ENCODE measurements around the gene OXER1.
"Not testable (repeated sequence)": the region's sequence is repeated elsewhere in the genome, so short reads cannot be mapped to it uniquely, and the experiment has no call there.

The OXER1 gene

DNA sequence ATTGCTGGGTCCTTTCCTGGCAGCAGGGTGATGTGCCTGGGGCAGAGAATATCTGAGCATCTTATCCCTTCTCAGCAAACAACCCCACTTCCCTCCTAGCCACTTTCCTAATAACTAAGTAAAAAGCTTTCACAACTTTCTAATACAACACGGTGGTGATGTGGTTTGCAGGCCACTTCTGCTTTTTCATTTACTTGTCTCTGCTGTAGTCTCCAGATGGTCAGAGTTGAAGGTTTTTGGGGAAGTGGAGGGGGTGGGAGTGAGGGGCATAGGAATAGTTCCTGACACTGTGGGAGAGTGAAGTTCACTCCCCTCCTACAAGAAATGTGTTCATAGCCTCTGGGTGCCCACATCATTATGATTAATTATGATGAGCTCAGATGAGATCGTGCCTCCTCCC lies 11.6 kb downstream of the OXER1 start:
- DNase-seq (ENCODE audit: low read depth), result no peak

DNA sequence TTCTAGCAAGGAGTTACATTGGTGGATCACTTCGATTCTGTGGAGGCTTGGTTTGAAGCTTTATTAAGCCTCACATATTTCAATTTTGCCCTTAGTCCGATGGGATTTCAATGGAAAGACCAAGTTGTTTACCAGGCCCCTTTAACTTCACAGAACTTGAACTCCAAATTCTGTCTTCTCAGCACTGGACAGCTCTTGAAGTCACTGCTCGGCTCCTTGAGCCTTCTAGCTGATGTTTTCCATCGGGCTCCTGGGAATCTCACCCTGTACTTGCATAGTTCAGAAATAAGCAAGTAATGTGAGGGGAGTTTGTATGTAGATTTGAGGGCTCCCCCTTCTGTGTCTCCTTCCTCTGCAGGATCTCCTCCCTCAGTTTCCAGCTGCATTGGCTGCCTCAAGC lies 15.1 kb downstream of the OXER1 start:
- no peak for DNase-seq (ENCODE audit: low read depth)

DNA sequence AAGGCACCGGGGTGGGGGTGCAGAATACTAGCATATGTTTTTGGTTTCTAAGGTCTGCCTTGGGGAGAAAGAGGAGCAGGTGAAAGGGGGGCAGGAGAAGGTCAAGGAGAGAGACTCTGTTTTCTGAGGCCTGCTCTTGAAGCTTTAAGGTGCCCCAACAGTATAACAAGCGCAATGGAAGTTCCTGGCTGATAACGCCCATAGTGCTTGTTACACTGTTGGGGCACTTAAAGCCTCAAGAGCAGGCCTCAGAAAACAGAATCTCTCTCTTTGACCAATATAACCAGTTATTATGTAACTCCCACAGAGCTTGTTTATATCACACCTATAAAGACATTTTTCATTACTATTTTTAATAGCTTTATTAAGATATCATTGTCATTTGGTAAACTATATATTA lies 16.5 kb downstream of the OXER1 start:
- DNase-seq (ENCODE audit: low read depth), result no peak

DNA sequence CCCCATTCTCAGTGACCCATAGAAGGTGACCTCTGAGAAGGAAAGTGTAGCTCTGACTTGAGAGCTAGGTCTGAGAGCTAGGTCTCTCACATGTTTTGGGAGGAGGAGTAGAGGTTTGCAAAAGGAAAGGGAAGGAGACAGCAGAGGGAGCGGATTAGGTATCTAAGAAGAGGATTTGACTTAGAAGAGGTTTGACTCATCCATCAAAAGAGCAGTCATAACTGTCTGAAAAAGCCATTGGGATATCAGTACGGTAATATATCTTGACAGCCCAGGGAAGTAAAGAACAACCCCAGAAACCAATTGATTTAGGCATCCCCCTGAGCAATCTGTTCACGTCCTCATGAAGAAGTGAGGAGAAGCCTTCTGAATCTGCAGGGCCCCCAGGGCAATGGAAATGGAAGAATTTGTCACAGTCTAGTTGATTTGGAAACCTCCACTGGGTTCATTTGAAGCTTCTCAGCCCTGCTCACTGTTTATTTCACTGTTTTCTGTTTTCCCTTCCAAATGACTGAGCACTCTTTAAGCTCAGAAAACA lies 19.3 kb downstream of the OXER1 start:
- no peak for DNase-seq (ENCODE audit: low read depth)

DNA sequence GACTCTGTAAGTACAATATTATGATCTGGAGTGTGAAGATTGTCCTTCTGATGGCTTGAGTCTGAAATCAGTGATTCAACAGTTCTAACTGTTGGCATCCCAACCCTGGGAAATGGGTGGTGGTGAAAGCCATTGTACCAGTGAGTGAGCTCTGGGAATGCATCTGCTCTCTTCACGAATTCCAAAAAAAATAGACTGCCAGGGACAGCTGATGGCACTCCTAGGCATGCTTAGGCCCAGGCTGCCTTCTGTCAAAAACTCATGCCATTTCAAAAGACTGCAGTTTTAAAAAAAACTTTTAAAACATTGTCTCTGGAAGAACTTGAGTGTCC lies 20.3 kb downstream of the OXER1 start:
- DNase-seq (ENCODE audit: low read depth), result no peak

DNA sequence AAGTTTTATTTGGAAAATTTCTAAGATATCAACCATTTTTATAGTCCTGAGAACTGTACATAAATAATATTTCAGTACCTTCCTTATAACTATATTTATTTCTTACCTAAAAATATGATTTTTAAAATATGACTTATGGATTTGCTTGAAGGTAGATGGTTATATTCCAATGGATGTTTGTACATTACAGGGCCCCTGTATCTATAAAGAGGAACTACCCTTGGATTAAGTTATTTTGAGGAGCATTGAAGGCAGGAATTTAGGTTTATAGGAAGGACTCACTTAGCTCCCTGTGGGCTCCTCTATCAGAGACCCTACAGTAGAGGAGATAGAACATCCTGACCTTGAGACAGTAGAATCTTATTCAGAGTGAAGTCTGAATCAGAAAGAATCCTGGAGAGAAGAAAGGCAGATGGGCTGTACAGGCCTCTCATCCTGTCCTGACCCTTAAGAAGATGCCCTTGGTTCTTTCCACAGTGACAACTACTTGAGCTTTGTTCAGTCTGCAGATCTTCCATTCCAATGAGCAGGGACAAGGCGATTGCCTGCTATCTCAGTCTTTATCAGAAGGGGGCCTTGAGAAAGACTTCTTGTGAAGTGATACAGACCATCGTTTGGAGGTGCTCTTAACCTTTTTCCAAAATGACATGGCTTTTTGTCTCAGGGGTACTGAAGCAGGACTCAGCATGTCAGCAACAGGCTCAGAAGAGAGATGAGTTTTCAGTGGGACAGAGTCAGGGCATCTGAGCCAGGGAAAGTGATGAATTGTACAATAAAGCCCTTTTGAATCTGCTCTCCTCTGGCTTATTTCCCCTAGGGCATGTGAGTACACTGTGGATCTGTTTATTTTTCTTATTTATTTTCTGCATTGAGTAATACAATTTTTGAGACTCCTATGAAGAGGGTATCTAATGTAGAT lies 20.9 kb downstream of the OXER1 start:
- DNase-seq (ENCODE audit: low read depth), result peak; percentile 49

- DNase-seq (ENCODE audit: low read depth), result no peak
Measured at GRCh38 chr2:42741140-42741539, 22.8 kb downstream of the OXER1 start.

GRCh38 chr2:42736598-42737322 lies 27.2 kb downstream of the OXER1 start:
- DNase-seq (ENCODE audit: low read depth), result peak; percentile 6

DNA sequence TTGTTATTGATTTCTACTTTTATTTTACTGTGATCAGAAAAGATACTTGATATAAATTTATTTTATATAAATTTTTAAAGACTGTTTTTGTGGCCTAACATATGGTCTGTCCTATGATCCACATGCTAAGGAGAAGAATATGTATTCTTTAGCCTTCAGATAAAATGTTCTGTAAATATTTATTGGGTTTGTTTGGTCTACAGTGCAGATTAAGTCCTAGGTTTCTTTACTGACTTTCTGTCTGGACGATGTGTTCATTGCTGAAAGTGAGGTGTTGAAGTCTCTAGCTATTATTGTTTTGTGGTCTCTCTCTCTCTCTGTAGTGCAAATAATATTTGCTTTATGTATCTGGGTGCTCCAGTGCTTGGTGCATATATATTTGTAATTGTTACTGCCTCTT lies 30.1 kb downstream of the OXER1 start:
- no peak for DNase-seq (ENCODE audit: low read depth)

- DNase-seq (ENCODE audit: low read depth), result not testable (repeated sequence)
Measured at GRCh38 chr2:42731316-42731715, 32.6 kb downstream of the OXER1 start.

DNA sequence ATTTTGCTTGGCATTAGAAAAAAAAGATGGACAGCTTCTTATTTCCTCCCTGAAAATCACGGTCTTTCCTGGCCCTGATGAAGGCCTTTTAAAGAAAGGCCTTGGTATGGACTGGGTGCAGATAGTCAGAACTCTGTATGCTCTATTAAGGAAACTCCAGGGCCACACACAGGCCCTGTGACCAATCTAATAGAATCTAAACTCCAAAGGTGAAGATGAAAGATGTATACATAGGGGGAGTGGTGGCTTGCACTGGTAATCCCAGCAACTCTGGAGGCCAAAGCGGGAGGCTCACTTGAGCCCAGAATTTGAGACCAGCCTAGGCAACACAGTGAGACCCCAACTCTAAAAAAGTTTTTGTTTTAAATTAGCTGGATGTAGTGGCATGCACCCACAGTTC lies 37.3 kb downstream of the OXER1 start:
- no peak for DNase-seq (ENCODE audit: low read depth)

DNA sequence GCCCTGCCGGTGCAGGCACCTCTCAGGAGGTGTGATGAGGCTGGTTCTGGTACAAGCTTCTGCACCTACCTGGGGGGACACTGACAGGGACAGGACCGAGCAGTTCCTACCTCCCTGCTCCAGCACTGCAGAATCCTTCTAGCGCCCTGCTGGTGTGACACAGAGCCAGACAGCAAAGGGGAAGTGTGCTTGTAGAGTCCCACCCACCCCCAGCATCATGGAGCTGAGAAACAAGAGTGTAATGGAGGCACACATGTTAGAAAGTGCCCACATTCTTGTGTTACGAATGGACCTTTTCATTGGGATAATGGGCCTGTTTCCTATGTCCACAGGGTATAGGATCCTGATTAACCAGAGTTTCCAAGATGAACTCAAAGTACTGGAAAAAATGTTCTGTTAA lies 38.3 kb downstream of the OXER1 start:
- DNase-seq (ENCODE audit: low read depth), result peak; percentile 33

DNA sequence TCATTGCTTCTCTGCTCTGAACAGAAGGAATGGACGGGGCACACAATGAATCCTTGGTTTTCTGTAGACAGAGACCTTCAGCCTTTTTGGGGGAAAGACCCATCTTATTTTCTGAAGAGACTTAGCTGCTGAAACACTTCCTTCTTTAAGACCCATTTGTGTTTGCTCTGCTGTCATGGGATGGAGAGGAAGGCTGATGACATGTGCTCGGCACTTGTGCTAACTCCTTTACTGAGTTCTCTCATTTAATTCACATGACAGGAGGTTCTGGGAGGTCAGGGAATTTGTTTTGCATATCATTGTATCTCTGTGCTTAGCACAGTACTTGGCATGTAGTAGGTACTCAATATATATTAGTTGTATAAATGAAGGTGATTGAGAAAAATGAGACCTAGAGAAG lies 39.0 kb downstream of the OXER1 start:
- DNase-seq (ENCODE audit: low read depth), result no peak

DNA sequence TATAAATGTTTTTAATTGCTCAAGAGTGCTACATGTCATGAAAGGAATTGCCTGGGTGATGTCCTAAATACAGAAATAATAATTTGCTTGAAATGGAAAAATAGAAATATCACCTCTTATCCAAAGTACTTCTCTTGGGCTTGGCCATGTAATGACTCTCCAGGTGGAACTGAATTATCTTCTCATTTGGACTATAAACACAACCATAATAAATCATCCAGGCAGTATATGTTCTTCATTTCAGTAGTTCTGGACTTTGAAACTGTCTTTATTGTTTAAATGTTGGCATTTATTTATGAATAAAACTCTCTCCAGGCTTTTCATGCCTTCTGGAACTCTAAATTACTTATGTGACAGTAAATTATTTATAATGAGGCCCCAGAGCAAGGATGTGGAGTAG lies 40.5 kb downstream of the OXER1 start:
- no peak for DNase-seq (ENCODE audit: low read depth)

GRCh38 chr2:42722320-42723190 lies 41.4 kb downstream of the OXER1 start:
- DNase-seq (ENCODE audit: low read depth), result peak; percentile 80

DNA sequence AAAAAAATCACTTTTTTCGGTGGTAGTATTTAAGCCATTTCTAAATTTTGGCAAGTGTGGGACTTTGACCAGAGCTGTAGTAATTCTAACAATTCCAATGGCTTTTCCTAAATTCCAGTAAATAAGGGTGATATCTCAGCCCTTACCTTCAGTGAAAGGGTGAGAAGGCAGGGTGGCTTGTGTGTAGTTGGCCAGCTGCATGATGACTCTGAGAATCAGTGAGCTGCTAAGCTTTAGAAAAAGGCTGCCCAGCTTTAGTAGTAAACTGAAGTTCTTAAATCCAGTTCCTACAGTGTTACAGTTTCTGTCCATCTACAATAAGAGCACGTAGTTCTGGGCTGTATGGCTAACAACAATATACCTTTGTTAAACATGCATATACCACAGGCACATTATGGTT lies 42.0 kb downstream of the OXER1 start:
- DNase-seq (ENCODE audit: low read depth), result no peak

GRCh38 chr2:42714686-42715085 lies 49.2 kb downstream of the OXER1 start:
- DNase-seq (ENCODE audit: low read depth), result no peak

DNA sequence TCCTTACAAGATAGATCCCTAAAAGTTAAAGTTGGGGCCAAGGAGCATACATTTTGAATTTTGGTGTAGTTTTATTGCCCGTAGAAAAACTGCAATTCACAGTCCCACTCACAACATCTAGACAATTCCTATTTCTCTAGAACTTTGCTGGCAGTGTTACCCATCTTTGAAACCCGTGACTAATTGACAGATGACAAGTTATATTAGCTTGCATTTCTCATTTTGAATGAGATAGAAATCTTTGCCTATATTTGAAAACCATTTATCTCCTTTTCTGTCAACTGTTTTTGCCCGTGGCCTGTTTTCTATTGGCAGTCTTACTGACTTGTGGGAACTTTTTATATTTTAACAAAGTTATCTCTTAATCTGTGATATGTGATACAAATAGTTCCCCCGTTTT lies 50.0 kb downstream of the OXER1 start:
- DNase-seq (ENCODE audit: low read depth), result no peak

DNA sequence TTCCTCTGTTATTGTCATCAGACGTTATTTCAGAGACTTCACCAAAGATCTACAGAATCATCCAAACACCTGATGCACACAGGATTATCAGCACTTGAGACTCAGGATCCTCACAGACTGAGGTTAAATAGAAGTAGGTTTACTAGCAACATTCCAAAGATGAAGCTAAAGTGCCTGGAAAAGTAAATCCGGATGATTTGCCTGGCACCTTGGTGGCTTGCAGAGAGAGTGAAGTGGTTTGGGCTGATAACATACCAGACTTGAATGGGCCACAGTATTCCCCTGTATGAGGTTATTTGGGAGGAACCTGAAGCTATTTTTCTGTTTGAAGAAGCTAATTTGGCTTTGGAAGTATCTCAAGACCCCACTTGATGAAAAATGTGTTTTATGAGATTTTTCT lies 51.0 kb downstream of the OXER1 start:
- no peak for DNase-seq (ENCODE audit: low read depth)

Data from EH (cell line).